Ishikawa (cell line): ENCODE results near the gene UQCRFS1.
A peak's percentile ranks its signal among the peaks of the same experiment; 100 is the strongest.

Source experiments
- CEBPB ChIP-seq: IDR thresholded peaks from 2 replicates; pipeline ENCODE4 v1.6.1; 2012
- CREB1 ChIP-seq: IDR thresholded peaks from 2 replicates; pipeline ENCODE4 v1.6.1; 2012; ENCODE audit warnings: low read depth
- EGR1 ChIP-seq: IDR thresholded peaks from 2 replicates; pipeline ENCODE4 v1.6.1; 2012
- EP300 ChIP-seq: IDR thresholded peaks from 2 replicates; pipeline ENCODE4 v1.6.1; 2012; ENCODE audit warnings: borderline replicate concordance
- FOXM1 ChIP-seq: IDR thresholded peaks from 2 replicates; pipeline ENCODE4 v1.6.1; 2012; ENCODE audit warnings: low read depth, borderline replicate concordance
- MAX ChIP-seq: IDR thresholded peaks from 2 replicates; pipeline ENCODE4 v1.6.1; 2012
- NFIC ChIP-seq: IDR thresholded peaks from 2 replicates; pipeline ENCODE4 v1.6.1; 2012
- RAD21 ChIP-seq: IDR thresholded peaks from 2 replicates; pipeline ENCODE4 v1.6.1; 2012; ENCODE audit warnings: low read depth
- REST ChIP-seq: IDR thresholded peaks from 2 replicates; pipeline ENCODE4 v1.6.1; 2012; ENCODE audit warnings: low read depth, mild to moderate bottlenecking
- TAF1 ChIP-seq: IDR thresholded peaks from 2 replicates; pipeline ENCODE4 v1.6.1; 2012; ENCODE audit warnings: low read depth, mild to moderate bottlenecking
- TCF12 ChIP-seq: IDR thresholded peaks from 2 replicates; pipeline ENCODE4 v1.6.1; 2012; ENCODE audit warnings: low read depth
- TEAD4 ChIP-seq: IDR thresholded peaks from 2 replicates; pipeline ENCODE4 v1.6.1; 2012
- USF1 ChIP-seq: IDR thresholded peaks from 2 replicates; pipeline ENCODE4 v1.6.1; 2012
- YY1 ChIP-seq: IDR thresholded peaks from 2 replicates; pipeline ENCODE4 v1.6.1; 2012; ENCODE audit warnings: low read depth
- ZBTB7A ChIP-seq: IDR thresholded peaks from 2 replicates; pipeline ENCODE4 v1.6.1; 2012; ENCODE audit warnings: low read depth

UQCRFS1 gene

GRCh38 chr19:29212648-29213573, at the start of gene UQCRFS1:
Gene UQCRFS1, minus strand, starts transcription at chr19:29213151. Its CDS starts 33 bp downstream, at chr19:29213118.
- TF ChIP-seq TAF1 (peak; percentile 47), REST (no peak), YY1 (peak; percentile 80), FOXM1 (no peak), TCF12 (0 out of 2 replicates have a peak, but pooled peaks have one; percentile 21), MAX (peak; percentile 46), EP300 (no peak), ZBTB7A (peak; percentile 25; the same call in 1 of the 2 replicates), RAD21 (no peak), TEAD4 (no peak), CREB1 (peak; percentile 48; the same call in 1 of the 2 replicates), NFIC (no peak), CEBPB (no peak), USF1 (peak; percentile 61), EGR1 (no peak)

- TF ChIP-seq NFIC = no peak
- no peak for TF ChIP-seq TCF12
- TF ChIP-seq ZBTB7A = no peak
- TF ChIP-seq CREB1 = no peak
- no peak for TF ChIP-seq TEAD4
- no peak for TF ChIP-seq FOXM1
- TF ChIP-seq EP300 = no peak
- TF ChIP-seq TAF1 = no peak
- TF ChIP-seq YY1 = no peak
- no peak for TF ChIP-seq MAX
- no peak for TF ChIP-seq CEBPB
- TF ChIP-seq REST = no peak
Observed at GRCh38 chr19:29262085-29262484, 49.1 kb upstream of the UQCRFS1 start.

- TF ChIP-seq REST (no peak), RAD21 (peak; percentile 65), YY1 (no peak), TCF12 (no peak), CEBPB (peak; percentile 71)
Observed at GRCh38 chr19:29260477-29261317, 47.7 kb upstream of the UQCRFS1 start.

GRCh38 chr19:29259867-29260281, 46.9 kb upstream of the UQCRFS1 start:
- TF ChIP-seq EP300 (no peak), ZBTB7A (no peak), TCF12 (no peak), USF1 (no peak), FOXM1 (no peak), EGR1 (no peak), TAF1 (no peak), YY1 (no peak), REST (no peak), MAX (no peak), CEBPB (no peak), NFIC (no peak), TEAD4 (no peak)
